NB4 (cell line): ENCODE measurements around the gene LRRC2.

Source experiments
- DNase-seq: peaks from one replicate; pipeline ENCODE4 v3.0.0; 2010; ENCODE audit warnings: low read depth
- H3K4me3 ChIP-seq: one replicate; pipeline ENCODE4 v1.5.1; 2011; ENCODE audit warnings: mild to moderate bottlenecking, low read depth, low read length, moderate library complexity
- CTCF ChIP-seq: IDR thresholded peaks from one replicate; pipeline ENCODE4 v1.5.1; 2012; ENCODE audit warnings: low read depth, low read length
- MAX ChIP-seq: IDR thresholded peaks from 2 replicates; pipeline ENCODE4 v1.6.1; 2011; ENCODE audit warnings: low read depth, low read length
- MYC ChIP-seq: IDR thresholded peaks from 2 replicates; pipeline ENCODE4 v1.6.1; 2011; ENCODE audit warnings: low read depth, low read length
- POLR2A ChIP-seq: IDR thresholded peaks from 2 replicates; pipeline ENCODE4 v1.6.1; 2011; ENCODE audit warnings: mild to moderate bottlenecking; ENCODE audit not compliant: insufficient read length; ENCODE audit errors: extremely low read depth

The LRRC2 gene

GRCh38 chr3:46576879-46577278 is 10.8 kb upstream of the LRRC2 start:
- H3K4me3 ChIP-seq: no peak overlapping the region
- DNase-seq: no peak
- TF ChIP-seq POLR2A (no peak), MAX (no peak), CTCF (no peak), MYC (no peak)

- DNase-seq: no peak
- H3K4me3 ChIP-seq: no peak overlapping the region
- TF ChIP-seq MYC: no peak
- TF ChIP-seq CTCF: no peak
- TF ChIP-seq MAX: no peak
- TF ChIP-seq POLR2A: no peak
These were observed 10.3 kb upstream of the LRRC2 start for GRCh38 chr3:46576386-46576785.

DNA sequence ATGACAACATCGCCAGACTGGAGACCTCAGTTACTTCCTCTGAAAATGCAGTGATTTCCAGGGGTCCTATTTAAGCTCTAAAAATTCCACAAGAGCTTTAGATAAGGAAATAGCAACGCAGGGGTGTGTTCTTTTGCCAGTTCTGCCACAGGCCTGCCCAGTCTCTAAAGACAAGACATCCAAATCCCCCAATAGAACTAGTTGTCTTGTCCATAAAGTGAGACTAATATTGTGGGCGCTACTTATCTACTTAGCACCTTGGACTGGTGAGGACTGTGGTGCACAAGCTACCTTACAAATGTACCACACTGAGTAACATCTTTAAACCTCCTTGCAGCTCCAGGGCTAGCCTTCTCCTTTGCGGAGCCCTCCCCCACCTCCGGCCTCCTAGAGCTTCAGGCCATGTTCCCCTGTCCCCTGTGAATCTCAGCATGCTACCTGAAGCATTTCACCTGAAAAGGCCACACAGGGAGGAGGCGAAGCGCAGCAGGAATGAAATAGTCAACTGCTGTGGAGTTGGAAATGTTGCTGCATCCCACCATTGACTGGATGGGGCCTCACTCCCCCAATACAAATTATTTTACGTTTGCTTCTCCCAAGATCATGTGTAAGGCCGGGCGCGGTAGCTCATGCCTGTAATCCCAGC is 9.6 kb upstream of the LRRC2 start:
- TF ChIP-seq POLR2A (no peak), MAX (no peak)
- DNase-seq: no peak

DNA sequence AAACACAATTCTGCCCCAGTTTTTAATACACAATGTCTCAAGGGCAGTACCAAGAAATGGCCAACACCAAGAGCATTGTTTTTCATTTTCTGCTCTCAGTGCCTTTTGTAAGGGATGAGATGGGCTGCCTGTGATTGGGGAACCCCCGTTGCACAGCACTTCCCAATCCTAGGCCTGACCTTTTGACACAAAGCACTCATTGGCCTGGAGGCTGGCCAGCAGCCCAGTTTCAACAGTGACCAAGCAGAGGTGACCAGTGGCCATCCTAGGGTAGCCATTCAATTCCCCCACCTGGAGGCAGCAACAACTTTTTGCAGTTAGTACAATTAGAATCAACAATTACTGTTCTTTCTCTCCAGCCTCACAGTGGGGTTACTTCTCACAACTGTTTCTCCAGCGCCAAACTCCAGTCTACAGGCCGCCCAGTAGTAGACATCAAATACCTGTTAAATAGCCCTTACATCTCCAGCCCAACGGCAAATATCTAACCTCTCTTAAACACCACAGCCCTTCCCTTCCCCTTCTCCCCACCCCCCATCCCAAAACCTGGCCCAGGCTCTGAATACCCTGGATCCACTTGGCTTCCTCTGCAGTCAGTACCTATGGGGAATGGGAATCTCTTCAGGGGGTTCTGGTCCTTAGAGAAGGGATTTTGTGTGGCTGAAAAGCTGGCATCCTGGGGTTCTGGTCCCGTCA is 8.9 kb upstream of the LRRC2 start:
- no peak overlapping the region for H3K4me3 ChIP-seq
- TF ChIP-seq MAX: no peak
- no peak for TF ChIP-seq CTCF
- no peak for TF ChIP-seq MYC
- TF ChIP-seq POLR2A: no peak
- no peak for DNase-seq

More for the DNA sequence above, 9.6 kb upstream of the LRRC2 start:
- H3K4me3 ChIP-seq: no peak overlapping the region

DNA sequence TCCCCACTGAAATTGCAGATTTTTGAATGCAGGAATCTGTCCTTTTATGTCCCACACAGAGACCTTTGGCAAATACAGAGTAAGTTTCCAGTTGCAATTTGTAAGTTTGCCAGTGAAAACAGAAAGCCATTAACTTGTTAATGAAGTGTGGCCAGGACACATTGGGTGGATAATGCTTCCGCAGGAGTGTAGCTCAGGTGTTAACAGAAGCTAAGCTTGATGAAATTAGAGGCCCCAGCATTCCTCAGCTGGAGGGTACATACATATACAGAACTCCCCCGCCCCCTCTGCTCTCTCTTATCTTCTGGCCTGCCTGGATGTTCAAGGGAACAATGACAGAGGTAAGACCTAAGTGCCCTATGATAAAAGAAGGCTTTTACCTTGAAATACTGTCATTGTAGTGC is 8.1 kb upstream of the LRRC2 start:
- no peak overlapping the region for H3K4me3 ChIP-seq
- TF ChIP-seq MYC: no peak
- no peak for TF ChIP-seq MAX
- TF ChIP-seq POLR2A: no peak
- no peak for TF ChIP-seq CTCF
- no peak for DNase-seq

DNA sequence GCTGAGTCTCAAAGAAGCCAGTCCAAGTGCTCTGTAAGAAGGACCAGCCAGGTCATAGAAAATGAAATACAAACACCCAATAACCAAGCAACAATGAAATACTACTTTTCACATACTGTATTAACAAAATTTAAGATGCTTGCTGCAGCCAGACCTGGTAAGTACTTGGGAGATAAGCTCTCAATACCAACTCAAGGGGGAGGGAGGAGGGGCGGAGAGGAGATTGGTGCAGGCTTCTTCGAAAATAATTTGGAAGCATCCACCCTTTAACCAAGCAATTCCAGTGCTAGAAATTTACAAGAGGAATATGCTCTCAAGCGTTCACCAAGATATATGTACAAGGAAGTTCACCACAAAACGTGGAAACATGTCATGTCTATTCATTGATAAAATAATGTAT is 7.6 kb upstream of the LRRC2 start:
- TF ChIP-seq MAX: no peak
- TF ChIP-seq MYC: no peak
- no peak for TF ChIP-seq CTCF
- no peak for TF ChIP-seq POLR2A
- DNase-seq: no peak
- H3K4me3 ChIP-seq: no peak overlapping the region
